Amygdala (tissue), 56 donors: Measurements from ENCODE around the gene UBC.

Experiments
- DNase-seq, 56 donors: peaks; one replicate each; lab custom pipeline; 2025; lab: John Stamatoyannopoulos, UW

The UBC gene

GRCh38 chr12:124868252-124869058 lies 46.0 kb downstream of the UBC start:
- no peak for DNase-seq

DNA sequence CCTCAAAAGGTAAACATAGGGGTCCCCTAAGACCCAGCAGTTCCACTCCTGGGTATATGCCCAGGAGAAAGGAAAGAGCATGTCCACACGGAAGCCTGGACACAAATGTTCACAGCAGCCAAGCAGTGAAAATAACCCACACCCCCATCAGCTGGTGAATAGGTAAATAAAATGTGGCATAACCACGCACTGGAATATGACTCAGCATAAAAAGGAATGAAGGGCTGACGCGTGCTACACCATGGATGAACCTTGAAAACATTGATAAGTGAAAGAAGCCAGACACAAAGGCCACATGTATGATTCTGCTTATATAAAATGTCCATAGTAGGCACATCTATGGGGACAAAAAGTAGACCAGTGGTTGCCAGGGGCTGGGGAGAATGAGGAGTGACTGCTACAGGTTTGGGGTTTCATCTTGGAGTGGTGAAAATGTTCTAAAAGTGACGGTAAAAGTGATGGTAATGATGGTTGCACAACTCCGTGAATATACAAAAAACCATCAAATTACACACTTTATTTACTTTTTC lies 47.0 kb downstream of the UBC start:
- no peak for DNase-seq

GRCh38 chr12:124866883-124867400 lies 47.5 kb downstream of the UBC start:
- DNase-seq = no peak

DNA sequence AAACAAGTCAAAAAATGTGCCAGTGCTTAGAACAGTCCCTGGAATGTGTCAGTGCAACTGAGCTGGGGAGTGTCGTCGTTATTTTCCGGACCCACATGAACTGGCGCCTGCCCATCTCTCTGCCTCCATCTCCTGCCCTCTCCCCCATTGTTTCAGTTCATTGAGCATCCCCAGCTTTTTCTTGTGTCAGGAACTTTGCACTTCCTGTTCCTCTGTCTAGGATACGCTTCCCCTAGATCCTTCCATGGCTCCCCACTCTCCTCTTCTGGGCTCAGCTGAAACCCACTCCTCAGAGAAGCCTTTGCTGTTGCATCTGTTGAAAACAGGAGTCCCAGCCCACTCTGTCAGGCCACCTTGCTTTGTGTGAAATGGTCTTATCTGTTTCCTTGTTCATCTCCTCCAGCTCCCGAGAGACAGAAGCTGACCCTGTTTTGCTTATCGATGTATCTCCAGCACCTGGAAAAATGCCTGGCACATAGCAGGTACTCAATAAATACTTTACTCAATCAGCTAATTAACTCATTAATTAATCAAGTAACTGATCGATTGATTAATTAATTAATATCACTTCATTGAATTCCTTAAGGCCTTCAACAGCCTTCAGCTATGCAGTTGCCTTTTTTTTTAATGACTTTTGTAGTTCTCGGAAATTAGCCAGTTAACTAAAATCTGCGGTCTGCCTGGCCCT lies 48.1 kb downstream of the UBC start:
- DNase-seq = no peak

GRCh38 chr12:124865728-124866127 lies 48.7 kb downstream of the UBC start:
- DNase-seq = no peak

- DNase-seq = no peak
Observed at GRCh38 chr12:124864326-124864752, 50.1 kb downstream of the UBC start.

GRCh38 chr12:124863416-124864325 lies 50.8 kb downstream of the UBC start, which contains the start of gene SCARB1:
TSS of gene SCARB1 (minus strand) at chr12:124863864. CDS start at chr12:124863720, 144 bp downstream.
- DNase-seq = peak in 54 of 56 donors; percentile 26 to 91 (median 74)

GRCh38 chr12:124862768-124863415 lies 51.6 kb downstream of the UBC start:
- DNase-seq = peak in 38 of 56 donors; percentile 18 to 68 (median 46)

DNA sequence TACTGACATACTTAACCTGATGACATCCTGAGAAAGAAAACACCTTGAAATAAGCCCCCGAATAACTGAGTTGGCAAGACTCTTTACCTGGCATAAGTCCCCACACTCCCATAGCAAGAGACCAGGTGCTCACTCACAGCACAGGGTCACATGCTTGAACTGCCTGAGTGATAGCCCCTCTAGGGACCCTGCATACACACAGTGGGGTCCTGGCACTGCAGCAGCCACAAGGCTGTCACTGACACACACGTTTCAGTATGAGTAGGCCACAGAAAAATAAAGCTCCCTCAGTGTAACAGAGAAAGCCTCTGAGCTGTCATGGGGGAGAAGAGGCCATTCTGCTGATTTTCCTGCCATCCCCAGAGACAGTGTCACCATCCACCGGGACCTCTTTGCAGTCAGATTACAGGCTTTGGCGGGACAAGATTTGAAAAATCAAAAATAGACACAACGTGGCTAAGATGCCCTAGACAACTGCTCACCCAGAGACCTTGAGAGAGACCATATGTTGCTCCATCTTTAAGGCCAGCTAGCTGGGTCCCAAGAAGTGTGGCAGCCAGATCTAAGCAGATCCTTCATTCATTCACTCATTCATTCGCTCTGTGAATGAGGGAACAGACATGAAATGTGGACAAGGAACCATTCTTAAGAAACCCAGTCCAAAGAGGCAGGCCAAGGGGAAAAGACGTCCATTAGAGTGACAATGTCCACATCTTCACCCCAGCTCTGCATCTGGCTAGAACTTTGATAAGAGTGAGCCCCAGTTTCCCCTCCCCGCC lies 52.4 kb downstream of the UBC start:
- peak in 1 of 56 donors; percentile 45 for DNase-seq
